HG03196 (cell line): ENCODE measurements around the gene RALGPS1.

ENCODE experiments used
- ATAC-seq: cut with Tn5 transposase; IDR thresholded peaks from one replicate; pipeline ENCODE4 v1.9.1; 2021; ENCODE audit not compliant: unreplicated experiment

RALGPS1 gene

DNA sequence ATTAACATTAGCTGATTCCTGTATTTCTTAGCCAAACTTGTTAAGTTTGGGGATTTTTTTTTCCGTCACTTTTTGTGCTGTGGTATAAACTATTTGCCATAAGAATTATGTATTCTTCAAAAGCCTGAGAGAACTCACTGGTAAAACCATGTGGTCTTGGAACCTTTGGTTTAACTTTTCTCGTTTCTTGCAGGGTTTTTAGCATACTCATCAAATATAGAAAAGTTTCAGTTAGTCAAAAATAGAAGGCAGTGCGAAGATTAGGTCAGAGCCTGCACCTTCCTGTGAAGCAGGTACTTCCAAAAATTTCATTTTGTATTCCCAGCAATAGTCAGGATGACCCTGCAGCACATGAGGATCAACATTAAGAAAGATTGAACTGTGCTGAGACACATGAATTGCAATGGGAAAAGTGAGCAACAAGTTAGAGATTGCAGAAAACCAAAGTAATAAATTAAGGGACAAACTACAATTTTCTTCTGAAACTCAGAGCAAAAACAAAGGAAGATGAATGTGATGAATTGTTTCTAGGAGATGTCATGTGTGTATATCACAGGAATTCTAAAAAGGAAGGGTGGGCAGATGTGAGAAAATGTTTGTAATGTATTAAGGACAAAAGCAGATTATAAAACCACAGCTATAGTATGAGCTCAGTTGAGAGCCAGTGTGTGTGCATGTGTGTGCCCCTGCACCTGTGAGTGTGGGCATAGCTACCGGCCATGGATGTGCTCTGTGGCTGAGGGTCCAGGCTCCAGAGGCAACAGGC, 105.6 kb downstream of the RALGPS1 start:
- no peak for ATAC-seq

DNA sequence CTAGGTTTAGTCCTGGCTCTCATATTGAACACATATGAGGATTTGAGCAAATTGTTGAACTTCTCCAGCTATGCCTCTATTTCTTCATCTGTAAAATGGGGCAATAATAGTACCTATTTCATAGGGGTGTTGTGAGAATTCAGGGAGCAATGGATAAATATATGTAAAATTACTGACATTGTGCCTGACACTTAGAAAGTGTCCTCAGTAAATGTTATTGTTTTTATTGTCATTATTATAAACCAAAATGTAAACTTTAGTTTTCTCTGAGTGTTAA, 106.2 kb downstream of the RALGPS1 start:
- no peak for ATAC-seq

DNA sequence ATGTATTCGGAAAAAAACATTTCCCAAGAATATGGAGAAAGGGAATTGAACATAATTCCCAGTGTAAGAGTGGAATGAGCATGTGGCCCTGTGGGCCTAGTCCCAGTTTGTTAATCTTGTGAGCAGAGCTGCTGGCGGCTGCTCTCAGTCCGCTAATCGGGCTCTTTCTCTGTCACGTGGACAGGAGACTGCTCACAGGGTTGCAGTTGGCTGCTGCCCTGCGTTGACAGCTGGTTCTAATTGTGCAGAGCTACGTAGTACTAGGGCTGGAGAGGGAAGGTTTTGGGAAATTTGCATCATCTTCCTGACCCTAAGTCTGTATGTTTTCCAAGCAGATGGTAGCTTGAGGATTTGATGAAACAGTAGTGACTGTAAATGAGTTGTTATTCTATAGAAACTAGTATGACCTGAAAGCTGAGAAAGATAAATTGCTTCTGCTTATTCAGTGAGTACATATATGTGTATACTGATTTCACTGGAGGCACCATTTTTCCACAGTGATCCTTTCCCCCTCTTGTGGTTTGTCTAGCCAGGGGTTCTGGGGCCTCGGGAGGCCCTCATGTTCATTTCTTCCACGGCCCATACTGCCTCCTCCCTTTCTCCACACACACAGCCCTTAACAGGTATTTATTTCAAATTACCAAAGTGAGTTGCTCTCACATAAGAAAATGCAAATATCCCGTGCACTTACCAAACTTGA, 107.2 kb downstream of the RALGPS1 start:
- no peak for ATAC-seq

DNA sequence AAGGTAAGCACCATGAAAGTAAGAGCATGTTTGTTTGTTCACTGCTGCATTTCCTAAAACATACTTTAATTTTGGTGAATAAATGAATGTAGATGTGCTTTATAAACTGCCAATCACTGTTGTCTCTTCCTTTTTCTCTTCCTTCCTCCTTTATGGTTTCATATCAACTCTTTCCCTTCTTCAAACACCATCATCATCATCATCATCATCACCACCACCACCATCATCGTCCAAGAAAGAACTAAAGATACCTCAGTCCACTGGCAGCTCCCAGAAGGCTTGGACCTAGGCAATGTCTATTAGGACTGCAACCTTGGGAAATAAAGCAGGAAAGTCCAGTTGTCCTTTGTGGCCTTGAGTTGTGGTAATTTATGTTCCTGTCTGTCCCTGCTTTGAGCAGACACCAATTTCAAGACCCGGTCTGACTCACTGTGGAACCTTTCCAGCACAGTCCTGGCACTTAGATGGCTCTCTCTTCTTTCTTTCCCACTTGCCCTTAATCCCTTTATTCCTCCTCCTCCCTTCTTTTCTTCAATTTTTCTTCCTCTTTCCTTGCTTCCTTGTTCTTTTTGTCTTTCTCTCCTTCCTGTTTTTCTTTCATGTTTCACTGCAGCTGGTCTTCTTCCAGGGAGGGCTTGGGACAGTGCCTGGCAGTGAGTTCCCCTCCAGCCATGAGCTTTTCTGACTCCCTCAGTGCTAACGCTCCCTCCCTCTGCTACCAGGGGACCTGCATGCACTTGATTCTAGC, 108.5 kb downstream of the RALGPS1 start:
- ATAC-seq = no peak

DNA sequence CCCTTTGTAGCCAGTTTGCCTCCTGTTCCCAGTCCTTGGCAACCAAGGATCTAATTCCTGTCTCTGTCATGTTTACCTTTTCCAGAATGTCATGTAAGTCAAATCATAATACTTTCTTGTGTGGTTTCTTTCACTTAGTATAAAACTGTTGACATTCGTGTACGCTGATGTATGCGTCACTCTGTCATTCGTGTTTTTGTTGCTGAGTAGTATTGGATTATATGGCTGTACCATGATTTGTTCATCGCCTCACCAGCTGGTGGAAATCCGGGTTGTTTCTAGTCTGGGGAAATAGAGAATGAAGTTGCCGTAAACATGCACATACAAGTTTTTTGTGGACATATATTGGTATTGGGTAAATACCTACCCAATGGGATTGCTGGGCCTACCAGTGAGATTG, 110.5 kb downstream of the RALGPS1 start:
- ATAC-seq = no peak

DNA sequence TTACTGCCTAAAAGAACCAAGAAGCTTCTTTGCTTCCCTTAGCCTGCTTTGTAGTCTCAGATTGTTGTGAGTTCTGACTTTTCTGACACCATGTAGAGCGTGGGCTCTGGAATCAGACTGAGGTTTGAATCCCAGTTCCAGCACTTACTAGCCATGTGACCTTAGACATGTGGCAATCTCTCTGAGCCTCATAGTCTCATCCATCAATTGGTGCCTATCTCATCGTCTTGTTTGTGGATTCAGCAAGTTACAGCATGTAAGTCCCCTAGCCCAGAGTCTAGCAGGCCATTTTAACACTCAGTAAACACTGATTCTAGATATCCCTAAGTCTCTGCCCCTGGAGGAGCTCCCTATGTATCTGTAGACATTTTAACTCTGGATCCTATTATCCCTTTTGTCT, 113.1 kb downstream of the RALGPS1 start:
- no peak for ATAC-seq

DNA sequence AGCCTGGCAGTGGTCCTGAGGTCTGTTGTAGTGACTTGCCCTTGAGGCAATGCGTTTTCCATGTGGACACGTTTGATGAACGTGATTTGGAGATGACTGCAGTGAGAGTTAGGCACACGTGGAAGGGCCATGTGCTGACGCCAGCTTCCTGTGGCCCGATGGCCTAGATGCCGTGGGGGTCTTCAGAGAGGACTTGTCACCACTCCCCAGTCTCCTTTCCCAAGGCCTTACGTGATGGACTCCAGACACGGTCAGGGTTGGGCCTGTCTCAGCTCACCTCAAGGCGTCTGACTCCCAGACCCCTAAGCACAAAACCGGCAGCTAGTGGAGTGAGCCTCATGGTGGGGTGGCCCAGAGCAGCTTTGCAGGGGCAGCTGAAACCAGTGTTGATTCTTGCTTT, 115.0 kb downstream of the RALGPS1 start:
- ATAC-seq = no peak

DNA sequence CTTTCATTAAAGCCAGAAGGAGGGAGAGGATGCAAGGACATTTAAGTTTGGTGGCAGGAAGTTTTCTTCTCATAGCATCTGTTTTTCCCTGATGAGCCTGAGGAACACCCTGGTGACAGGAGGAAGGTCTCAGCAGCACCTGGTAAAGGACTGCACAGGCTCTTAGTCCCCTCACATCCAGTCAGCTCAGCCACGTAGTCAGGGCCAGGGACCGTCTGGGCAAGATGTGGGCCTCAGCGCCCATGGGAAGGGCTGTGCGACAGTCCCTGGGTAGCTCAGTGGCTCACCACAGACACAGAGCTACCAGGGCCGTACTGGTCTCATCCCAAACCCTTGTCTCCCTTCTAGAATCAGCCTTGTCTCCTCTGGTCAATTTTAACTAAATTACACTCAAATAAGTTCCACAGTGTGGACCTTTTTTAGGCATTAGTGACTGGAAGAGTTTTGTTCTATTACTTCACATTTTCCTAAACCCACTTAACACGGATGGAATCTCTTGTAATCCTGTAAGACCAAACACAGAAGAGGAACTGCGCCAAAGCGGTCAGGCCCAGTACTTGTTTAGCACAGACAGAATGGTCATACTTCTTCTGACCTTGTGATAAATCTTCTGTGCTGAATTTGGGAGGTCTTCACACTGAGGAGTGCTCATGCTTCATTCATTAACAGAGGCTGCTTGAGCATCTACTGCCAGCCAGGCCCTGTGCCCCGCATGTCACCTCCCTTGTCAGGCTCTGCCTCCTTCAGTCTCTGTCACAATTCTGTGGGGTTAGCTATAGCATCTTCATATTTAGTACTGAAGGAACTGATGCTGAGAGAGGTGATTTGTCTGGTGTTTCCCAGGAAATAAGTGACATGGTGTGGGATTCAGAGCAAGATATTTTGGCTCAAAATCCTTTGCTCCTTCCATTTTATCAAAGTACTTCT, 116.5 kb downstream of the RALGPS1 start:
- ATAC-seq = no peak

DNA sequence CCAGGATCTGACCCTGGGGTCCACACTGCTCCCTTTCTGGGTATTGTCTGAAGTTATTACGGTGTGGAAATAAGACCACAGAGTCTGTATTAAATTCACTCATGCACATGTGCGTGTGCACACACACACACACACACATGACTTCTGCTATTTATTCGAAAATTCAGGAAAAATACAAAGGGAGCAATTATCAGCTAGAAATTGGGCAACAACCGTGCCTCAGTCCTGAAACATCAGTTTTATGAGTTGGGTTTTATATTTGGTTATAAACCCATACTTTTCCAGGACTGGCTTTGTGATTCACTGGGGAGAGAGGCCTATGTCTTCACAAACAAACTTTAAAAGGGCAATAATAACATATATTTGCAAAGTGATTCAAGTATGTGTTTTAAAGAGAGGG, 117.7 kb downstream of the RALGPS1 start:
- ATAC-seq = no peak

DNA sequence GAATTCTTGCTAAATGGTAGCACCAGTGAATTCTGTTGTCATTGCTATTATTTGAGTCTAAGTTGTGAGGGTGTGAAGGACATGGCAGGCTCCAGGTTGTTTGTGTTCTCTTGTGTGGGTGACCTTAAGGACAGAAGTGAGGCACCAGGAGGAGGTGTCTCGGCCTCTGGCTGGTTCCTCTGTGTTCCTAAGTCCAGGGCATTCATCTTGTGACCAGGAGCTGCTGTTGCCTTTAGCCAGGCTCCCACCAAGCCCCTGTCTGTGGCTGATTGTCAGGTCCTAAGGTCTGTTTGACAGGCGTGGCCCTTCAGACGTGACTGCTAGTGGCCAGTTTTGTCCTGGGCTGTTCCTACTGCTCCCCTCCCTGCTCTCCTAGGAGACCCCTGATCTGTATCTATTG, 118.5 kb downstream of the RALGPS1 start:
- no peak for ATAC-seq

DNA sequence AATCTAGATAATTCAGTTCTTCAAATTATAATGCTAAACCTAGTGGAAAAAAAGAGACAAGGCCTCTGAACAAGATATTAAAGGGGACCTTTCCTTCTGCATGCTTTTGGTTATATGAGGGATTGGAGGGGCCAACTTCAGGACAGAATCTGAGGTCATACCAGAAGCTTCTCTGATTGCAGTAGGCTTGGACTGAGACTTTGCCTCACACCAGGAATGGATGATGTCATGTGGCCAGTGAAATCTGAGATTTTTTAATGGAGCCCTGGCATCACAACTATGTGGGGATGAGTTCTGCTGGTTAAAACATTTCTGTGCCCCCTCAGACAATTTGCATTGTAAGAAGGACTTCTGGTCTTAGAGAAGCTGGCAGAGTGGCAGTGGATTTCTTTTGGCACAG, 119.2 kb downstream of the RALGPS1 start:
- ATAC-seq = no peak

DNA sequence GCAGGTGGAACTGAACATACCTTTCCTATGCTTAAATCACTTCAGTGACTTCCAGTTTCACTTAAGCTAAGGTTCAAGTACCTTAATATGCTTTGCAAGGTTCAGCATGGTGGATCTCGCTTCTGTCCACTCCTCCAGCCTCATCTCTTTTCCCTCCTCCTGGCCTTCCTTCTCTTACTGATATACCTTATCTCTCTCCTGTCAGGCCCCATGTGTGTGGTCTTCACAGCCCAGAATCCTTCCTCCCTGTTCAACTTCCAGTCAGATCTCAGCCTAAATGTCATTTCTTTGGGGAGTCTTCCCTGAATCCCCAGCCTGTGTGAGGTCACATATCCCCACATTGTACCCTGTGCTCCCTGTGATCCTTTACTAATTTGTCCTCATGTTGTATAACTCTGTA, 120.1 kb downstream of the RALGPS1 start:
- ATAC-seq = no peak

DNA sequence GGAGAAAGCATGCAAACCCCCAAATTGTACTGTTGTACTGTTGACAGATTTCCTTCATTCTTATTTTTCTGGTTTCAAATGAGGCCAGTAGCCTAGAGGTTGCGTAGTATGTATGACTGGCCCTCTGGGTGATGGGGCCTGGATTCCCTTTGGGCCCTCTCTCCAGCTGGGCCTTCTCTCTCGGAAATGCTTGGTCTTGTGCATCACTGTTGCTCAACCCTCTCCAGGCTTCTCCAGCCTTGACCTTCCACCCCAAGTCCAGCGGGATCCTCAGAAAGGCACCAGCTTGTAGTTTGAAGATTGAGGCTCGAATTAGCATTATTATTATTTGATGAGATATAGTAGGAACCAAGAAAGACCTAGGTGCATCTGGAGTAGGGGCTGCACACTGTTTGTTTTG, 120.8 kb downstream of the RALGPS1 start:
- ATAC-seq = no peak

DNA sequence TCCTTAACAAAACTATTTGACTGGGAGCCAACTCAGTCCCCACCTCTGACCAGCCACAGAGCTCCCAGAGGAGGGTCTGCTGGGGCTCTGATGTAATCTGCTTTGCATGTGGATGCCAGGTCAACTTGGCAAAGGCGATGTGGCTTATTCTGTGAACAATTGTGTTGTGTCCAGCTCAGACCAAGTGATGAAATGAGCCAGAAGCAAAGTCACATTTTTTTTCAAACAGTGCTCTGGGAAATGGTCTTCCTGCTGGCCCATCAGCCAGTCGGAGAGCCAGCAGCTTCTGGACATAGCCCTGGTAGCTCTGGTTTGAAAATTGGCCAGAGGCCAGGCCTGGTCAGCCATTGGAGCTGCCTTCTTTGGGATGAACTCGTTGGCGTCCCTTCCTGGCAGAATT, 121.4 kb downstream of the RALGPS1 start:
- ATAC-seq = no peak

DNA sequence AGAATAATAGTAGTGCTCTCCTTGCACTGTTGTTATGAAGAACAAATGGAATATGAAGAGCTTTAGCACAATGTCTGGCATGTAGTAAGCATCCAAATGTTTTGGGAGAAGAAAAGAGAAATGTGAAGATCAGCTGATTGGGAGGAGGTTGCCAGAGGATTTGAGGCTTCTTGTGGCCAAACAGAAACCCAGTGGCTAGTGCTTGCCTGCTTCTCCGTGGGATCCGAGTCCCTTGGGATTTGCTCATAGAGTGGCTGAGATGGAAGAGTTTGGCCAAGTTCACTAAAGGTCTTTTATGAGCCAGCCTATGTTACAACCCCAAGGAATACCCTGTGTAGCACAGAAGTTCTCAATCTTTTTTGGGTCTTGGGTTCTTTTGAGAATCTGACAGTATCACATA, 121.9 kb downstream of the RALGPS1 start:
- no peak for ATAC-seq

DNA sequence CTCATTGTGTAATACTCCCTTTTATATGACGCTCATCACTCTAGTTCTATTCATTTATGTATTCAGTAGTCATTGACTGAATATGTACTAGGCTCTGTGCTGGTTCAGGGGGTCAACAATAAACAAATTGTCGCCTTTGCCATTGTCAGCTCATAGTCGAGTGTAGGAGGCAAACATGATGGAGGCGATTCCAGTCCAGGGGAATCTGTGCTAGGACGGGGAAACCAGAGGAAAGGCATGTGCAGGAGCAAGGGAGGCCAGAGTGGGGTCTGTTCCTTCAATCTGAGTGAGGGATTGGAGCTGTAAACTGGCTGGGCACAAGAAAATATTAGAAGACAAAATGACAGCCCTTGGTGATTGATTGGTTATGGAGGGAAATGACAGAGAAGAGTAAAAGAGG, 123.9 kb downstream of the RALGPS1 start:
- ATAC-seq = no peak

DNA sequence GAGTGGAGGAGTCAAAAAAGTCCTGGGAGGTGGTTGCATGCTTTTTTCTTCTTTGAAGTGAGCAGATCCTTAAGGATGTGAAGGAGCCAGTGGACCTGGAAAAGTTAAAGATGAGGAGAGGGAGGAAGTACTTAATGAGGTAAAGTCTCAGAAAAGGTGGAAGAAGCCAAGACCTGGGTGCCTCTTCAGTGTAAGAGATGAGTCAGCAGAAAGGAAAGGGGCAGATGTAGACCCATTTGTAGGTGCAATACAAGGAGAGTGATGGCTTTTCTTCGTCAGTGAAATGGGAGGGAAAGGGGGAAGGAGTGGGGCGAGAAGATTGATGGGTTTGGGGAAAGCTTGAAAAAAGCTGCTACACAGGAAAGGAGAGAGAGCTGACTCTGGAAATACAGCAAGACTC, 124.9 kb downstream of the RALGPS1 start:
- no peak for ATAC-seq

DNA sequence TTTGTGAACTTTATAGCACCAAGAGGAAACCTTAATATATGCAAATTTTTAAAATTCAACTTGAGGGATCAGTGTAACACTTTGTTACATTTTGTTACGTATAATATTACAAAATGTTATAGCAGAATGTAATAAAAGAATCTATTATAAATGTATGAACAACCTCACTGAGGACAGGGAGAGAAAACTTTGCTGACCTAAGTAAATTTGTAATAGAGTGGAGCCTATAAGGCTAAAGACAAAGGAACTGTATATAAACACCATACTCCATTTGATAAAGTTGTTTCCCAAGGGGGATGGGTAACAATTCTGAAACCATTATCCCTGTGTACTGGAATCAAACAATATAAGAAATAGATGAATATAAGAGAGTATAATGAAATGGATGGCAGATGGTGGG, 130.6 kb downstream of the RALGPS1 start:
- ATAC-seq = no peak

DNA sequence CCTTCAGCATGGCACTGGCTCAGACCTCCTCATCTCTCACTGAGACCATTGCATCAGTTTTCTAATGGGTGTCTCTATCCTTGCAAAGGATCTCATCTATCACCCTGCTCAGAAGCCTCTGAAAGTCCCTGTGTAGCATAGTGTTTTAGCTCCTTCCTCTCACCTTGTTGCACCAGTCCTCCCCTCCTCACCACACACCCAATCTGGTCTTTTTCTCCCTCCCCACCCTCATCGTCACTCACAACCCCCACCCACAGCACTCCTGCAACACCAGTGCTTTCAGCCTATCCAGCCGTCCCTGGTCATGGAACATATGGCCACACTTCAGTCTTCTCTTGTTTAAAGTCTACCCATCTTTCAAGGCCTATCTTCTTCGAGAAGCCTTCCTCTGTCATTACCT, 133.4 kb downstream of the RALGPS1 start:
- no peak for ATAC-seq

DNA sequence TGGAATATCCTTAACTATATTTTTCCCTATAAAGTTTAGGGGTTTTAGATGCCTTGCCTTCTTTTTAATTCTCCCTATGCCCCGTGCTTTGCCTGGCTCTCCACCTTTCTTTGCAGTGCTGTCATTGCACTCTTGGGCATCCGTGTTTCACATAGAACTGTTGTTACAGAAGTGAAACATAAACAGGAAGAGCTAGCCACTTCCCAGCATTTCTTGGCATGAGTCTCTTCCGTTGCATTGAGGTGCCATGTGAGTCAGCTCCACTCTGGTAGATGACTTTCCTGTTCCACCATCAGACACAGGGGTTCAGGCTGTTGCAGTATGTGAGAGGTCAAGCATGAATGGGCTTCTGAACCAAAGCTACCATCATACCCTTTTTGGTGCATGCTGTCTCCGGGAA, 134.5 kb downstream of the RALGPS1 start:
- ATAC-seq = peak; percentile 76

DNA sequence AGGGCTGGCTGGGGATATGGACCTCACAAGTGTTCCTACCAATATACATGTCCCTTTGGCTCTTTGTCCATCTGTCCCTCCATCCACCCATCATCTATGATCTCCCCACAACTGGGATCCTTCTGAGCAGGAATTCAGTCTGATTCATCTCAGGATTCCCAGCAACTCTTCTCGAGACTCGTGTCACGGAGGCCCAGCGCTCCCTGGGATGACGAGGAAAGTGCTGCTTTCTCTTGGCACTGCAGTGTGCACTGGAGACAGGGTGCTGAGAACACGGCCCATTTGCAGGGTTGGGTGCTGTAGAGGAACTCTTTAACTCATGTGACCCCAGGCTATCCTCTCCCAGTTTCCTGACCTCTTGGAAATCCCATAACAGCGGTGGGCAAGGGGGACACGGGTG, 135.0 kb downstream of the RALGPS1 start:
- ATAC-seq = no peak
